ENCODE measurements around the gene ADGRL2.
A peak's percentile ranks its signal among the peaks of the same experiment; 100 is the strongest.

ADGRL2 gene

DNA sequence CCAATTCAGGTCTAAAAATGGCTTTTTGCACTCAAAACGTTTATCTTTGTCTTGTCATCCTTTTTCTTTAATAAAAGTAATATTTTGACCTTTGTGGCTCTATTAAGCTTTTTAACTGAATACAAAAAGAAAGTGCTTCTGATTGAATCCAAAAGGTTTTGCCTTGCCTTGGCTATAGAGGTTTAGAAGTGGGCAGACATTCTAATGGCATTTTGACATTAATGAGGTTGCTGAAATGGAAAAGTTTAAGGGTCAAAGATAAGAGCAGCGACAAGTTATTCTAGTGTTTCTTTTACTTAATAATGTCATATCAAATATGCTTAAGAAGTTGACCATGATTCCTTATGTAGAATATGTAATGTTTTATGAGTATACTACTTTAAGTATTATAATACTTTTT lies 120.2 kb downstream of the ADGRL2 start:
- no peak for DNase-seq

DNA sequence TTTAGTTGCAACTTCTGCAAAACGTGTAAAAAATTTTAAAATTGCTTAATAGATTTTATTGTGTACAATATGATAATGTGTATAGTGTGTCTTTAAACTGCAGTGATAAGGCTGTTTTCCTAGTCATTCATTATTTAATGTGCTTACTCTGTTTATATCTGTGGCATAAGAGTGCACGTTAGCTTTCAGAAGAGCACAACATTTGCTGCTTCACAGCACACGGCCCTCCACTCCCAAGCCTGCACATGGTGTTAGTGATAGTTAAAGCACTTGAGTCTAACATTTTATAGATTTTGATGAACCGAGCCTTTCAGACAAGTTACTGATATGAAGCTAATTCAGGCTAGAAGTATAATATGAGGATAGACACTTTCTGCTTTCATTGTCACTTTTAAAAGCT lies 120.6 kb downstream of the ADGRL2 start:
- no peak for DNase-seq

DNA sequence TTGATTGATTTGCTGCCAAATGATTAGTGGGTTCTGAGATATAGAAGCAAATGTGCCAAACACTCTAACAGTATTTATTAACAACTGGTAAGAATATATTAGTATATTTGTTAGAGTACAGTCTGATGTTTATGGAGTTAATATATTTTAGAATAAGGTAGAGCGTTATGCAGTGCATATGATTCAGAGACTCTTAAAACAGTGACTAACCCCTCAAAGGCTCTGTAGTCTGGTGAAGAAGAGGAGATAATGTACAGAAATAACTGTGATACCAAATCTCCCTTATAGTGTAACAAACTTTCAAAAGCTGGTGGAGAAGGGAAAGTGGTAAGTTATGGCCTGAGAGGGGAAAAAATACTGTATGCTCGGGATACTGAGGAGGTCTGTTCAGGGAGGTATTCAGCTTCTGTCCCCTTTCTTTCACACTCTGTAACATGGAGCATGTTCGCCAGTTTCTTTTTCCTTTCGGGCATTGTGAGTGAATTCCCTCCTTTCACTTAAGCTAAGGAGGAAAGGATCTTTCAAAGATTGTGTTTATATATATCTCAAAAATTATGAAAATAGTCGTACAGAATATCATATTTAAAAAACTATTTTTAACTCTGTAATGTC lies 121.2 kb downstream of the ADGRL2 start:
- no peak for DNase-seq

DNA sequence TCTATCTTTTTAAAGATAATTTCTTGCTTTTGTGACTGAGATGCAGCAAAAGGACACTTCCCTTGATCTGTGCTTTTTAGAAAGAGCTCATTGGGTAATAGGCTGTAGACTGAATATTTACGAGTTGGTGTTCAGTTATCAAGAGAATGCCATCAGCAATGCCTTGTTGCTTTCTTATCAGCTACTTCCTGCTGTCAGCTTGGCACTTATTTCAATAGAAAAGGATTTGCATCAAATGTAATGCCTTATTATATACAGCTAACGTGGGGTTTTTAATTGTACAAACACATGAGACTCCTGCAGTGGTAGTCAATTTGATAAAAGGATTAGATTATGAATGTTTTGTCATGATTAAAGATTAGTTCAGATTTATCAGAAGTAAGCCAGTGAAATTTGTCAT lies 122.2 kb downstream of the ADGRL2 start:
- no peak for DNase-seq

DNA sequence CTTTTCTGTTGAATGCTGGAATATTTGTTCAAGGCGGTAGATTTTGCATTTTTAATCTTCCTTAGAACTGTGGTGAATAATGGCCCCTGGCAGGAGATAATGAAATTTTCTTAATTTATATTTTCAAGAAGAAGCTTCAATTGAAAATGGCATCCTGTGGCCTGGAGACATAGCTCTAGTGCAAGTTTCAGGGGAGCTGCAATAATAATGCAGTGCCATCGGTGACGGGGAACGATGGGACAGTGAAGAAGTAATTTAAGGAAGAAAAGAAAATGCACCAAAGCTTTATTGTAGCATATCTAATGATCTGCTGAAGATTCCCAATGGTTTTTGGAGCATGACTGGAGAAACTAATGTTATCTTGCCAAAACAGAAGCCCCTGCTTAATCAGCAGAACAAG lies 128.4 kb downstream of the ADGRL2 start:
- DNase-seq = no peak

DNA sequence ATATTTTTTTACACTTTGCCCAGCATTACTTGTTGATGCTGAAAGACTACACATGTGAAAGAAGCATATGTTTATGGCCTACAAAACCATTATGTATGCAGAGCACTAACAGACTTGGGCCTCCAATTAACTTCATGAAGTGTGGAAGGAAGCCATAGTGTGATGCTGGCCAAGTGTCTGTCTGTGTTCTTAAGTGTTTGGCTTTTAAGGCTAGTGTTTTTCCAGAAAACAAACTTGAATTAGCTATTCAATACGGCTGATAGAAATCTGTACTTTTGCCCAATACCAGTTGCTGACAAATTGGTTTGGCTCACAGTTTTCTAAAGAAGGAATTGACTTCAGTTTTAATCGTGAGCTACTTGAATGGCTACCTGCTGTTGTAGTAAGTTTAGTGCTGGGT lies 136.1 kb downstream of the ADGRL2 start:
- no peak for DNase-seq

DNA sequence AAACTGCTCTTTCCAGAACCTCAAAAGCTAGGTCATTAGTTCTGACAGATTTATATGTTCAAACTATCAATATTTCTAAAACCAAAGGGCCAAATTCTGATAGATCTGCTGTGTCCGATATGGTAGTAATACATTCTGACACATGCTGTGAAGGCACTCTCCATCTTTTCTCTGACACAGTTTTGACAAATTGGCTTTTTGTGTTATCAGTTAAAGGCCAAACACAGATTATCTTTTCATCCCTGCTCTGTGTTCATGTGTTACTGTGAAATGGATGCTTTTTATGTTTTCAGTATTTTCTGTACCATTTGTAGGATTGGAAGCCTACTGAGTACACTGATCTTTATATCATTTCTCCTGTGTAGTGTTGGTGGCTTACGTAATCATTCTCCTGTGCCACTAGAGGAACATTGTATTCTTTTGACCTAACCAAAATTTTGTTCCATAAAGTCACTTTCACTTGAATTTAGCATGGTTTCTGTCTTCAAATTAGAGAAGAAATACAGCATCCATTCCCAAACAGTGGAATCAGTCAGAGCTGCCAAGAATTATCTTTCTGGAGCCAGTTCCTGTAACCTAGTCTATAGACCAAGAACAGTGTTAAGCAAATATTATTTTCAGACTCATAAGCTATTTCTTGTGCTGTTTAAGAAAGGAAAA lies 137.2 kb downstream of the ADGRL2 start:
- DNase-seq = no peak

DNA sequence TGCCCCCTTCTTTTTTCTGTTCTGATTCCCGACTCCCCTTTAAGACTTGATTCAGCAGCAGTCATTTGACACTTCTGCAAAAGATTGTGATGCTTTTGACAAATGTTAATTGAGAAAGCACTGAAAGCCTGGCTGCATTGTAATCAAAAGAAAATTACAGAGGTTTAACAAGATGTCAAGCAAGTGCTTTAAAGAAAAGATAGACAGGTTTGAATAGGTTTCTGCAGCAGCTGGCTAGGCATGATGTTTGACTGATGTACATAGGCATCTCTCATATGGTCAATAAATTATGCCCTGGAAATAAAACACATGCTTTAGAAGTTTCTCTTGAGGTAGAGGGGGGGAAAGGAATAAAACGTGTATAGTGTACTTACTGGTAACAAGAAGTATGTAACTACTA lies 147.8 kb downstream of the ADGRL2 start:
- no peak for DNase-seq

DNA sequence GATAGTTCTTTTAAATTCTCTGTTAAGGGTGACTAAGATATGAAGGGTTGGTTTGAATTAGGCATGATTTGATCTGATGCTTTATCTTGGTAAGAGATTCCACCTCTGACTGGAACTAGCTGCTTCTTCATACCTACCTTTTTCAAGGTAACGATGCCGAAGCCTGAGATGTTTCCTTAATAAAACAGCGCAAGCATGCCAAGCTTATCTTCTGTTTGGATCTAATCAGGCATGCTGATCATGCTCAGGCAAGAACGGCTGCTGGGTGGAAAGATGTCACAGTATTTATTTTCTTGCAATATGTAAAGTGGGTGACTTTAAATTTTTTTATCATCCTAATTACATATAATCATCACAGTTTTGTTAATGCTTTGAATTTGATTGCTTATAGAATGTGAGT lies 148.7 kb downstream of the ADGRL2 start:
- peak; percentile 79 for DNase-seq

DNA sequence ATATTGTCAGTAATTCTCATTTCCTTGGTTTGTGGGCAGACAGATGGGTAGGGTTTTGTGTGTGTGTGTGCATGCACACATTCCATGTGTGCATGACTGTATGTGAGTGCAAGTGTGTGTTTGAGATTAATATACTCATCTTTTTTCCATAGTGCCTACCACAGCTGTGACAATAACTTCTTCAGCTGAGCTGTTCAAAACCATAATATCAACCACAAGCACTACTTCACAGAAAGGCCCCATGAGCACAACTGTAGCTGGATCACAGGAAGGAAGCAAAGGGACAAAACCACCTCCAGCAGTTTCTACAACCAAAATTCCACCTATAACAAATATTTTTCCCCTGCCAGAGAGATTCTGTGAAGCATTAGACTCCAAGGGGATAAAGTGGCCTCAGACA lies 149.3 kb downstream of the ADGRL2 start:
- no peak for DNase-seq

DNA sequence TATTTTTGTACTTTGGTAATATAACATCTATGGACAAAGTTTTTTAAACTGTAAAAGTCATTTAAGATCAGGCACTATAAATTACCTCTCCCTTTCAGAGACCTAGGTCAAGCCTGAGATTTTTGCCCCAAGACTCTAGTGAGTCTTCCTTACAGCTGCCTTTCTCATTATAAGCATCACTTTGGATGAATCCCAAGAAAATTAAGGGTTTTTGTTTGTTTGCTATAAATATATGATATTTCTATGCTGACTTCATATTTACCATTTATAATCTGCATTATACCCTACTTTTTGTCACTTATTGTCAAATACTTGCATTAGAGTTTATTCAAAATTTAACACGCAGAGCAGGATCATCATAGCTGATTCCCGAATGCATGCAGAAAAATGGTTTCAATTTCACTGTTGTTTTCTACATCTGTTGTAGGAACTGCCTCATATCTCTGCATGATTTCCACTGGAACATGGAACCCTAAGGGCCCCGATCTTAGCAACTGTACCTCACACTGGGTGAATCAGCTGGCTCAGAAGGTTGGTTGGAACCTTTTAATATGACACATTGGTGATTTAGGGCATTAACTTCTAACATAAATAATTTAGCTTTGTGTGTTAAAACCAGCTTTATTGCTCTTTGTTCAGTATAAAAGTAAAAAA lies 150.0 kb downstream of the ADGRL2 start:
- DNase-seq = no peak

DNA sequence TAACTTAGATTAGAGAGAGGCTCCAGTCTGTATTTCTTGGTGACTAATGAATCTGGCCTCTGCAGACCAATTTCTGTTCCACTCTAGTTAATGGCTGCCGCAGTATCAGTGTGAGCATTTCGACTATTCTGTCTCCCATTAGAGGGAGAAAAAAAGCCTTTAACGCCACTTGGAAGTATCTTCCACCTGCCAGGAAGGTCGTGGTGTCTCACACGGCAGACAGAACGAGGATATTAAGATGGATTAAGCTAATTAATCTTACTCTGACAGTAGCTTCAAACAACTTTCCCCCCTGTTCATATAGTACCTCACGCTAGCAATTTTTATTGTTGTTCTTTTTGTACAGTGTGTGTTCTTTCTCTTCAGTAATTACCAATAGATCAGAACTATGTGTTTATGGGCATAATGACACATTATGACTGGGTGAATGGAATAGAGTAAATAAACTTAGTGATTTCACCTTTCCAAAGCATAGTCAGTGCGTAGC lies 153.8 kb downstream of the ADGRL2 start:
- no peak for DNase-seq

DNA sequence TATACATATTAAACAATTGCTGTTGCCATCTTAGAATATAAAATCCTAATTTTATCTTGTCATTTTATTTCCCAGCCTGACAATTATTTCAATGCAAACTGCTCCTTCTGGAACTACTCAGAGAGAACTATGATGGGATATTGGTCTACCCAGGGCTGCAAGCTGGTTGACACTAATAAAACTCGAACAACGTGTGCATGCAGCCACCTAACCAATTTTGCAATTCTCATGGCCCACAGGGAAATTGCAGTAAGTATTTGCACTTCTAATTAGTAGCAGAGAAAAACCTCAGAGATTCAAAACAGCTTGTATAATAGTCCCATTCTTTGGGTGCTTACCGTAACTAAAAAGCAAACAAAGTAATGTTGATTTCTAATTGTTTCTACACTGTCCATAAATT lies 167.2 kb downstream of the ADGRL2 start:
- no peak for DNase-seq

DNA sequence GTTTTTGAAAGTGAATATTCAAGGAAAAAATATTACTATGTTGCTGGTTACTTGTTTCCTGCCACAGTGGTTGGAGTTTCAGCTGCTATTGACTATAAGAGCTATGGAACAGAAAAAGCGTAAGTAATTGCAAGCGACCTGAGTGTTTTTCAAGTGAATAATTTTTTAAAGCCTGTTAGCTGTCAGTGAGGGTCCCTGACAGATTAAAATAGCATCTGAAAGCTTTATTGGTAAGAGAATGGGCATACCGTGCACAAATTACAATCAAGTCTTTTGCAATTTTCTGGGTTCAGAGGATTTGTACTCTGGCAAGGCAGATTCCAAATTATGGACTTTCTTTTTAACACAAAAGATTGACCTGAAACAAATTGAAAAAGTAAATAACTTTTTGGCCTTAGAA lies 169.7 kb downstream of the ADGRL2 start:
- no peak for DNase-seq

DNA sequence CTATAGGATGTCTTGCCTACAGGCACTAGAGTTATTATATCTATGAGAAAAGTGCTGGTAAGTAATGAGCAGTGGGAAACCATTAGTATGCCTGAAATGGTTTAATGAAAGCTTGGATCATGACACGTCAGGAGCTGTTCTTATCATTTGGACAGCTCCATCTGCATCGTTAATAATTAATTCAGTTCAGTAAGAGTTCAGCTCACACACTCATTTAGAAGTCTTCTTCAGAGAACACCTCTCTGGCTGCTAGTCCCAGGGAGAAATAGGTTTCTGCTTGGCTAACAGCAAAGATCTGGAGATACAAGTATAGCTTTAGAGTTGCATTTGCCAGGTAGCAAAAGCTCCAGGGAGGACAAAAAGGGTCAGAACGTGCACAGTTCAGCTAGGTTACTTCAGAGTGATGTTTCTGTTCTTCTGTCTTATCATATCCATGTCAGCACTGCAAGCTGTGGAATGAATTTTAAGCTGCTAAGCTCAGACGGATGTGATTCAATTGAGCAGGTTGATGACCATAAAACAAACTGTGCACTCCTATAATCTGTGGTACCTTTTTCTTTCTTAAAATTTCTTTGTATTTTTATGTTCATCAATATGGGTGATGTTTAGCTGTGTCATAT lies 173.6 kb downstream of the ADGRL2 start:
- no peak for DNase-seq

DNA sequence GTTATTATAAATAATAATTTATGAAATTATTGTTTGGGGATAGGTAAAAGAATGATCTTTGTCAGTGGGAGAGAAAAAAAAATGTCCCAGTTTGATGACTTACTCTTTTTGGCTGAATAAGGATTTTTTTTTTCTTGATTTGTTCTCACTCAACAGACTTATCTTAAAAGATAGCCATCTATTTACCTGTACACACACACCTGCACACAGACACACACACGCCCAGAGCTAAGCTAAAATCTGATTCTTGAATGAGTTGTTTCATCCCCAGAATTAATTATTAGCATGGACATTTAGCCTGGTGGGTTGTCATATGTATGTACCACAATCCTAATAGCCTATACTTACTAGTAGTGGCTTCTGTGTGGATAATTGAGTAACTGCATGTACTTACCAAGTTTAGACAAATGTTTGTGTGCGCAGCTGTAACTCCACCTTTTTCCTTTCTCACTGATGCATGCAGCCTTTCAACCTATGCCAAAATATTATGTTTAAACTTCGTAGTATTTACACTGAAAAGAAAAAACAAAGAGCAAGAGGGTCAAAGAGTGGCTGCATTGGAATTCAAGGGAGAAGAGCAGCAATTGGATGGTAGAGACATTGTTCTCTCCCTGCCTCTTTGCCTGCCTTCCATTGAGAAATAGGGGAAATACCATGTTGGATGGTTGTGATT lies 174.3 kb downstream of the ADGRL2 start:
- DNase-seq = no peak

DNA sequence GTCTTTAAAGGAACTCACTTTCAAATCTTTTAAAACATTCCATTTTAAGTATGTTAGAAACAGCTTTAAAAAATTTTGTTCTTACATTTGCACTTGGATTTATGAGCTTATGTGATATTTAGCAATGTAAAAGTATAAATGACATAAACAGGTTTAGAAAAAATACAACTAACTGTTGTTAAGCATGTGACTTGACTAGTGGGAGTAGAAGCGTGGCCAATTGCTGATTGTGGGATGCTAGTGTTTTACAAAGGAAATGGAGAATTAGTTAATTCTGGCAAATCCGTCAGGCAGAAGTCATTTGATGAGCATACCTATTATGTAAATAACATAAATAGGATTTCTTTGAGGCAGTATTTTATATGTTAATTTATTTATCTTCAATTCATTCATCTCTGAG lies 175.8 kb downstream of the ADGRL2 start:
- DNase-seq = no peak

DNA sequence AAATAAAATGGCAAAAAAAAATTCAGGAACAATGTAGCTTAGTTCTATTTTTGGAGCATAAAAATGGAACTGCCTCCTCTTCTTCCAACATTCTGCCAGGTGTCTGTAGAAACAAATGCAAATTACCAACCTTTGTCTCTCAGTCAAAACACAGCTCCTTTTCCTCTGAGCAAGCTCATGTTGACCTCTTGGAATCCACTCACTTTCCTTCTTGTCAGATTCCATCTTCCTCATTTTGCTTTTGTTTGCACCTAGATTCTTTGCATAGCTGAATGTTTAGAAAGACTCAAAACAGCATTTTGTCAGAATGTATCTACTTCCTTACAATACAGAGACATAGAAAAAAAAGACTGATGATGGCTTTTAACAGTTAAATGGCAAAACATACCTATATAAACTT lies 178.2 kb downstream of the ADGRL2 start:
- no peak for DNase-seq

DNA sequence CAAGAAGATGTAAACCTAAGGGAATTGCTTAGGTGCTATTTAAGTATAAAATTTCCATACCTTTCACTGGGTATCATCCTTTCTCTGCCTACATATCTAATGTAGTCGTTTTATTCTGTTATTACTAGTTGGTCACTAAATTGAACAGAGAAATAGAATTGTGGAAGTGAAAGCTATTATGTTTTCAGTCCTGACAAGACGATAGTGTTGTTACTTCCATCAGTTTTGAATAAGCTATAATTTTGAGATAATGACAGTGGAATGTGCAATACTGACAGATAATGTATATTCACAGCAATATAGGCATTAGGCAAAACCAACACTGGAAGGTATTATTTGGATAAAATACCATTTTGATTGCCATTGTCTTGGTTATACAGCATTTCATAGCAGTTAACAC lies 181.8 kb downstream of the ADGRL2 start:
- DNase-seq = no peak

DNA sequence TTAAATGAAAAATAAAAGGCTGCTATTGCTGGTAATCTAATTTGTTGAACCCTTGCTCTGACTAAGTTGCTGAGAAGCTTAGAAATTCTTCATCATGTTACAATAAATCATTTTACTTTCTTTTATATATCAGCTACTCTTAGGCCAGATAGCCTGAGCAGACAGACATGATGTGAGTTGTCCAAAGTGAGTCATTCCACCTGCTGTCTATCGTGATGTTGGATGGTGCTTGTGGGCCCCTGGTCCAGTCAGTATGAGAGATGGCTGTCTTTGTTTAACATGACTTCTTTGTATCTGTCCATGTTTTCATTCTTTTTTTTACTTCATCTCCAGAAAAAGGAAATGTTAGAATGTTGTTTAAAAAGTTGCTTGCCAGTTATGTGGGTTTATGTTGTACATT lies 188.8 kb downstream of the ADGRL2 start:
- no peak for DNase-seq

DNA sequence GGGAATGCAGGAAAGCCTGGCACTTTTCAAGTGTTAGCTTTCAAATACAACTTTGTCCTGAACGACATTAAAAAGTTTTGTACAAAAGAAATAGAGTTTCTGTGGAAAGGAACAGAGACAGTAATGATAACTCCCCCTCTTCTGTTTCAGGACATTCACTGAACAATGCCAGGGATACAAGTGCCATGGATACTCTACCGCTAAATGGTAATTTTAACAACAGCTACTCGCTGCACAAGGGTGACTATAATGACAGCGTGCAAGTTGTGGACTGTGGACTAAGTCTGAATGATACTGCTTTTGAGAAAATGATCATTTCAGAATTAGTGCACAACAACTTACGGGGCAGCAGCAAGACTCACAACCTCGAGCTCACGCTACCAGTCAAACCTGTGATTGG lies 189.5 kb downstream of the ADGRL2 start:
- DNase-seq = no peak

DNA sequence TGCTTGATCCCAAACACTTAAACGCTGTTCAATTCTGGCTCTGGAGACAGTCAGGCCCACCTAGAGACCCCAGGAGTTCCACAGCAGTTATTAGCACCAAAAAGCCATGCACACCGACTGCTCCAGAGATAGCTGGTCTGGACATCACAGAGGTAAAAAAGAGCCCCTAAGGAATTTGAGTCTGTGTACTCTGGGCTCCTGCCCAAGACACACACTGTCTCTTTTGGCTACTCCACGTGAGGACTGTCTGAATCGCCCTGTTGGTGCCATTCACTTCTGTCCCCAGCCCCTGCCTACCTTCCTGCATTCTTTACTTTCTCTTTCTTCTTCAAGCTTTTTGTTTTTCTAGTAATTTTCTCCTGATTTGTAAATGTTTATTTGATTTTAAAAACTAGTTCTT lies 197.4 kb downstream of the ADGRL2 start:
- DNase-seq = no peak

DNA sequence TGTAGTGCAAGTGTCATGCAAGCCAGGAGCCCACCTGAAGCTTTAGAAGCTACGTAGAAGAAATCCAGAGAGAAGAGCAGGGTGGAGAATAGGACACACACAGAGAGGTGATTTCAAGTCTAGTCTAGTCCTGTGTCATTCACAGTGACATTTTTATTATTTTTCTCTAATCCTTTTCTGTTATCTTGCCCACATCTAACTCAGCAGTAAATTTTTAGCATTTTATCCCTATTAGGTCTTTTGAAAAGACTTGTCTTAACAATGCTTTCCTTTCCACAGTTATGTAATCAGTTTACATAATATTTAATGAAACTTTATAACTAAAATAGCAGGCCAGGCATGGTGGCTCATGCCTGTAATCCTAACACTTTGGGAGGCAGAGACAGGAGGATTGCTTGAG lies 198.6 kb downstream of the ADGRL2 start:
- no peak for DNase-seq

DNA sequence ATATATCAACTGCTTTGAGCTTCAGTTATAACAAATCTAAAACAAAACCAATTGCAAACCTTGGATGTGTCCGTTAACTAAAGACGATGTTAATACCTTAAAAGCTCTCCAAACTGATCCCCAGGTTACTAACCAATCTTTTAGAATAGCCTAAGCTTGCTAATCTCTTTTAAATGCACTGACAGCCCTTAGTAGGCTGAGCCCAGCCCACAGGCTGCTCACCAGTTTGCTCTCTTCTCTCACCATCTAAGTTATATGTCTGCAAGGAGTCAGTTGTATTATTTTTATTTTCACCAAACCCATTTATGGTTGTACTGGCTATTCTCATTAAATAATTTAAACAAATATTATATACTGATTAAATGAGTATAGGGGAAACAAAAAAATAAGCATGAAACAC lies 199.5 kb downstream of the ADGRL2 start:
- DNase-seq = no peak
